Esophagus squamous epithelium (tissue), 4 donors: ENCODE measurements around the gene BCAT1.

Experiments
- POLR2A ChIP-seq, 4 donors: fragments of 450-650 bp; IDR thresholded peaks; one replicate each; pipeline ENCODE4 v1.6.1; 2017; ENCODE audit warnings: antibody characterized with exemption in 4 of 4, mild to moderate bottlenecking in 4 of 4, moderate library complexity in 3 of 4
- TF ChIP-seq, protein P1 (sequence below), 6 experiments: fragments of 450-650 bp in 4 of 6; fragments of 200-600 bp in 2 of 6; sonication (generic) in 2 of 6; IDR thresholded peaks; one replicate each; pipeline ENCODE4 v1.5.1; 2016 to 2019; ENCODE audit warnings: antibody characterized with exemption in 6 of 6, mild to moderate bottlenecking in 4 of 6, moderate library complexity in 4 of 6

DNA sequence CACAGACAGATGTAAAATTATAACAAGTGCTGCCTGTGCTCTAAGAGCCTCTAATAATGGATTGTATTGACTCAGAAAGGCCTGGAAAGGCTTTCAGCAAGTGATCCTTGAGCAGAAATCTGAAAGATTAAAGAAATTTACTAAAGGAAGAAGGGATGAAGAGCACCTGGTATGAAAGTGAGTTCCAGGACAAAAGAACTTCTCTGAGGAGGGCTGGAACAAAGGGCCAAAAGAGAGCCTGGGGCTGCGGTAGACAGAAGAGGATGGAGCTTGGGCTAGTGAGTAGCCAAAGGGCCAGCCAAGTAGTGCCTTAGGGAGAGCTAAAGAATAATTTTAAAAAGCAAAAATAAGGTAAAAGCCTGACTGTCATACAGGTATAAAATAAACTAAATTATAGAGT is 44.0 kb downstream of the BCAT1 start:
- TF ChIP-seq, protein P1, sequence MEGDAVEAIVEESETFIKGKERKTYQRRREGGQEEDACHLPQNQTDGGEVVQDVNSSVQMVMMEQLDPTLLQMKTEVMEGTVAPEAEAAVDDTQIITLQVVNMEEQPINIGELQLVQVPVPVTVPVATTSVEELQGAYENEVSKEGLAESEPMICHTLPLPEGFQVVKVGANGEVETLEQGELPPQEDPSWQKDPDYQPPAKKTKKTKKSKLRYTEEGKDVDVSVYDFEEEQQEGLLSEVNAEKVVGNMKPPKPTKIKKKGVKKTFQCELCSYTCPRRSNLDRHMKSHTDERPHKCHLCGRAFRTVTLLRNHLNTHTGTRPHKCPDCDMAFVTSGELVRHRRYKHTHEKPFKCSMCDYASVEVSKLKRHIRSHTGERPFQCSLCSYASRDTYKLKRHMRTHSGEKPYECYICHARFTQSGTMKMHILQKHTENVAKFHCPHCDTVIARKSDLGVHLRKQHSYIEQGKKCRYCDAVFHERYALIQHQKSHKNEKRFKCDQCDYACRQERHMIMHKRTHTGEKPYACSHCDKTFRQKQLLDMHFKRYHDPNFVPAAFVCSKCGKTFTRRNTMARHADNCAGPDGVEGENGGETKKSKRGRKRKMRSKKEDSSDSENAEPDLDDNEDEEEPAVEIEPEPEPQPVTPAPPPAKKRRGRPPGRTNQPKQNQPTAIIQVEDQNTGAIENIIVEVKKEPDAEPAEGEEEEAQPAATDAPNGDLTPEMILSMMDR (IDR thresholded peaks at IDR 0.05): no peak
- TF ChIP-seq POLR2A (IDR thresholded peaks at IDR 0.05): no peak
